SJCRH30 (cell line): ENCODE data around the gene GRB10. TPM values are rescaled to one million over a fixed set of nuclear protein-coding genes. Genes with fewer than 3 reads are reported as not detected.
"Not testable (repeated sequence)": the region's sequence is repeated elsewhere in the genome, so short reads cannot be mapped to it uniquely, and the experiment has no call there.

Experiments used
- DNase-seq, 2 experiments: peaks; one replicate each; pipeline ENCODE4 v3.0.0-alpha.2; 2015 to 2020
- H3K27ac ChIP-seq: fragments of 250-450 bp; sonication (Bioruptor Pico); 2 replicates; pipeline ENCODE4 v1.5.1; 2020; ENCODE audit warnings: mild to moderate bottlenecking, moderate library complexity
- H3K27me3 ChIP-seq: fragments of 250-450 bp; sonication (Bioruptor Pico); 2 replicates; pipeline ENCODE4 v1.5.1; 2020; ENCODE audit warnings: mild to moderate bottlenecking, moderate library complexity
- H3K36me3 ChIP-seq: fragments of 250-450 bp; sonication (Bioruptor Pico); 2 replicates; pipeline ENCODE4 v1.5.1; 2020; ENCODE audit warnings: mild to moderate bottlenecking, moderate library complexity
- H3K4me1 ChIP-seq: fragments of 250-450 bp; sonication (Bioruptor Pico); 2 replicates; pipeline ENCODE4 v1.5.1; 2020; ENCODE audit warnings: mild to moderate bottlenecking, moderate library complexity
- H3K4me3 ChIP-seq: fragments of 250-450 bp; sonication (Bioruptor Pico); 2 replicates; pipeline ENCODE4 v1.5.1; 2020; ENCODE audit warnings: mild to moderate bottlenecking, moderate library complexity
- H3K9me3 ChIP-seq: fragments of 250-450 bp; sonication (Bioruptor Pico); replicated peaks from 2 replicates; pipeline ENCODE4 v1.5.1; 2020; ENCODE audit warnings: mild to moderate bottlenecking, moderate library complexity
- total RNA-seq: library from RNA; depleted of rRNA; stranded (reverse); fragments of >200 nt; shearing (Covaris generic); gene quantifications from 2 replicates; pipeline ENCODE4 v1.2.3, GENCODE V29; 2014

The GRB10 gene
- total RNA-seq, 1 experiment from 2014 or later: 0.95 TPM

DNA sequence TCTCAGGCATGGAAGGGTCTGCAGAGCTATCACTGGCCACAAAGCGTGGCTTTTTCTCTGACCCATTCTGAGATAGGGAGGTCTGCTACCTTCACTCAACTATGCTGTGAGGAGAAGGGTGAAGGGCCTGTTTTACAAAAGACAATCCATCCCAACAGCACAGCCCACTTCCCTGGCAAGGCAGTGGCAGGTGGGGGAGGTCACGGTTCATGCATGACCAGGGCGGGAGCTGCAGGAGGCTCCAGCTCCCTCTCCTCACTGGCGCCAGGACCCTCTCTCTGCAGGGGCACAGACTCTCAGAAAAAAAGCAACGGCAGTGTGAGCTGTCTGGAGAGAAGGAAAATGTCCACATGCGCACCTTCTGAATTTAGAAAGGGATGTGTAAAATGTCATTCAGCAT, 28.5 kb downstream of the GRB10 start:
- no peaks in the 10 kb centered on the region for H3K4me1 ChIP-seq
- H3K9me3 ChIP-seq: 0 out of 2 replicates have a peak, but pooled peaks cover 4% of the 10 kb centered on the region
- H3K36me3 ChIP-seq: no peaks in the 10 kb centered on the region
- no peak for DNase-seq
- H3K27ac ChIP-seq: no peak overlapping the region
- H3K4me3 ChIP-seq: no peak overlapping the region
- peaks cover 5% of the 10 kb centered on the region for H3K27me3 ChIP-seq

DNA sequence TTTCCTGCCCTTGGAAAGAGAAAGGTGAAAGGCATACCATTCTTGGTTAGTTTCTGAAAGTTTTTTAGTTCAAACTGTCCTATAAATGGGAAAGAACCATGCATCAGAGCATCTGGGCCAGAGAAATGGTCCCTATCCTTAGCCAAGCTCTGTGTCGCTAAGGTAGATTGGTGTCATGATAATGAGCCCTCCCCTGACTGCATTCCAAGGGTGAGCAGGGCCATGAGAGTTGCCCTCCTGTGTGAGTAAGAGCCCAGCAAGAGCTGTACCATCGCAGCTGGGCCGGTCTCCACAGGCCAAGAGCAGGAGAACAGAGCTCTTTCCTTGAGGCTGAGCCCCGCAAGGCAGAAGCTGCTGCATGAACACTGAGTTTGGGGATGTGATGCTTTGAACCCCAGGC, 30.3 kb downstream of the GRB10 start:
- H3K4me3 ChIP-seq: no peak overlapping the region
- no peak for DNase-seq
- H3K9me3 ChIP-seq: 0 out of 2 replicates have a peak, but pooled peaks cover 4% of the 10 kb centered on the region
- no peaks in the 10 kb centered on the region for H3K4me1 ChIP-seq
- peaks cover 5% of the 10 kb centered on the region for H3K27me3 ChIP-seq
- no peaks in the 10 kb centered on the region for H3K36me3 ChIP-seq
- H3K27ac ChIP-seq: no peak overlapping the region

- no peak for DNase-seq
- Histone ChIP-seq H3K36me3 (no peaks in the 10 kb centered on the region), H3K9me3 (0 out of 2 replicates have a peak, but pooled peaks cover 4% of the 10 kb centered on the region), H3K4me3 (no peak overlapping the region), H3K27me3 (peaks cover 2% of the 10 kb centered on the region), H3K27ac (no peak overlapping the region), H3K4me1 (no peaks in the 10 kb centered on the region)
Measured at GRCh38 chr7:50751146-50751545, 31.6 kb downstream of the GRB10 start.

DNA sequence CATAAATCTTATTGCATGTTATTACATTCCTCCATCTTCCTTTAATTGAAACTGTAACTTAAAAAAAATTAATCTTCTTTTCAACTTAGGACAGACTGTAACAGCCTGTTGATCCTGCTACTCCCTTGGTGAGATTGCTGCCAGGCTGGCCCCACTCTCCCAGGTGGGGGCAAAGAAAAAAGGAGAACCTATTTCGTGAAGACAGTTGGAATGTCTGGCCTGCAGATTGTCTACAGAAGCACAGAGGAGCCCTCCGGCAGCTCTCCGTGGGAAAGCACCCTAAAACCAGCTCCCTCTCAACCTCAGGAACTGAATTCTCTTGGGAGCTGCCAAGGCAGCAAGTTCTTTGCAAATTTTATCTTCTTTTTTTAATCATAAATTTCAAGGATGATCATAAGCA, 32.8 kb downstream of the GRB10 start:
- no peak for DNase-seq
- Histone ChIP-seq H3K27ac (no peak overlapping the region), H3K4me1 (no peaks in the 10 kb centered on the region), H3K36me3 (no peaks in the 10 kb centered on the region), H3K27me3 (no peaks in the 10 kb centered on the region; the same call in 1 of the 2 replicates), H3K4me3 (no peak overlapping the region), H3K9me3 (0 out of 2 replicates have a peak, but pooled peaks cover 4% of the 10 kb centered on the region)

GRCh38 chr7:50748472-50748871, 34.2 kb downstream of the GRB10 start:
- Histone ChIP-seq H3K9me3 (0 out of 2 replicates have a peak, but pooled peaks cover 4% of the 10 kb centered on the region), H3K36me3 (no peaks in the 10 kb centered on the region), H3K27me3 (no peaks in the 10 kb centered on the region; the same call in 1 of the 2 replicates), H3K27ac (no peak overlapping the region), H3K4me1 (no peaks in the 10 kb centered on the region), H3K4me3 (no peak overlapping the region)
- no peak for DNase-seq

DNA sequence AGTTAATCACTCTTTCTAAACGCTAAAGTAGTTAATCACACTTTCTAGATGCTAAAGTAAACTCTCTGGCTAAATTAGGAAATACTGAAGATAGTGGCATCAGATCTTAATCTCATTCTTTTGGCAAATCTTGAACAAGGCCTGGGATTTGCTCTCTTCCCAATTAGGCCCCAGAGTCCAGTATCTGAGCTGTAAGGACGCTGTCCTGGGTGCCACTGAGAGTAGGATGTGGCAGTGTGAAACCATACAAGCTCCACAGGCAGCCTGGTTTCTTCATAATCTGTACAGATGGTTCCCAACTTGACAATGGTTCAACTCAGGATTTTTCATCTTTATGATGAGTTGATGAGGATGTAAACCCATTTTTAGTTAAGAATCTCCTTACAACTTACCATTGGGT, 36.9 kb downstream of the GRB10 start:
- Histone ChIP-seq H3K27me3 (no peaks in the 10 kb centered on the region), H3K4me3 (no peak overlapping the region), H3K36me3 (no peaks in the 10 kb centered on the region), H3K27ac (no peak overlapping the region), H3K4me1 (no peaks in the 10 kb centered on the region), H3K9me3 (0 out of 2 replicates have a peak, but pooled peaks cover 4% of the 10 kb centered on the region)
- DNase-seq: no peak

DNA sequence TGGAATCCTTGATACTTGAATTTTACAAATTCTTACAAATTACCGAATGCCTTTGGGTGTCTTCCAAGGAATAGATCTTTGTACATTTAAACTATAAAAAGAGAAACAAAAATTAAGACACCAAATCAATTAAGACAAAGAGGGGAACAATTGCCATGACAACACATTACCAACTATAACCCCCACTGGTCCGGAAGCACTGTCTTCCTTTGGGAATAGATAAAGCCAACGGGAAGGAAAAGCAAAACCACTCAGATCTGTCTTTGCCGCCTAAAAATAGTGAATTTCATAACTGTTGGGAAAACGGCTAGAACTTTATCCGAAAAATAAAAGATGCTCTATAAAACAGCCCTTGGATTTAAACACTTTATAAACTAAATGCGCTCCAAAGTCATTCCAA, 37.4 kb downstream of the GRB10 start:
- Histone ChIP-seq H3K4me3 (no peak overlapping the region), H3K4me1 (no peaks in the 10 kb centered on the region), H3K27ac (no peak overlapping the region), H3K9me3 (0 out of 2 replicates have a peak, but pooled peaks cover 4% of the 10 kb centered on the region), H3K27me3 (no peaks in the 10 kb centered on the region), H3K36me3 (no peaks in the 10 kb centered on the region)
- no peak for DNase-seq

GRCh38 chr7:50743893-50744292, 38.8 kb downstream of the GRB10 start:
- no peak for DNase-seq
- no peaks in the 10 kb centered on the region for H3K9me3 ChIP-seq
- H3K36me3 ChIP-seq: no peaks in the 10 kb centered on the region
- no peaks in the 10 kb centered on the region for H3K27me3 ChIP-seq
- no peak overlapping the region for H3K4me3 ChIP-seq
- no peaks in the 10 kb centered on the region for H3K4me1 ChIP-seq
- no peak overlapping the region for H3K27ac ChIP-seq

DNA sequence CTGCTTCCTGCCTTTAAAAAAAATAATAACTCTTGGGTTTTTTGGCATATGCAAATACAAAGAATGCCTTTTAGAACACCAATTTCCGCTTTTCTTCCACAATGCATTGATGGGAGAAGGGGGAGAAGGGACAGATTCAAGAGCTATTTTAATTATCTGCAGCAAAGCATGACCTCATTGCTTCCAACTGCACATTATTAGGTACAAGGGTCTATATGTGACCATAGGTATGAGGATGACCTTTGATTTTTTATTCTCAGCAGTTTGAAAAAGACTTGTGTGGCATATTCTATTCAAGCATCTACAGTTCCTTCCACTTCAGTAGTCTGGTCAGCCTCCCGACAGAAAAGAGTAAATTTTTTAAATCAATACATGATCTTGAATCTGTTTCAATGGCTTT, 39.7 kb downstream of the GRB10 start:
- DNase-seq: no peak
- Histone ChIP-seq H3K4me3 (no peak overlapping the region), H3K36me3 (no peaks in the 10 kb centered on the region), H3K27ac (no peak overlapping the region), H3K27me3 (no peaks in the 10 kb centered on the region), H3K4me1 (no peaks in the 10 kb centered on the region), H3K9me3 (no peaks in the 10 kb centered on the region)

DNA sequence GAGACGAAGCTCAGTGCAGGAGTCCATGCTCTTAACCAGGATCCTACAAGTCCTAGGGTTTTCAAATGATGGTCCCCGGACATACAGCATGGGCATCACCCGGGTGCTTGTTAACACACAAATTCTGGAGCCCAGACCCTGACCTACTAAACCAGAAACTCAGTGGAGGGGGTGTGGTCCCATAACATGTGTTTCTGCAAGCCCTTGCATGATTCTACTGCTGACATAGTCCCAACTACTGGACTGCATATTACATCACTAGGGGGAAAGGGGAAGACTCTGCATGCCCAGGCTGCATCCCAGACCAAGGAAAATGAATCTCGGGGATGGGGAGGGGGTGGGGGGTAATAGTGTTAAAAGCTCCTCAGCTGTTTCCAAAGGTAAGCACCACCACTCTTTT, 40.3 kb downstream of the GRB10 start:
- no peaks in the 10 kb centered on the region for H3K36me3 ChIP-seq
- no peaks in the 10 kb centered on the region for H3K9me3 ChIP-seq
- no peak overlapping the region for H3K27ac ChIP-seq
- DNase-seq: no peak
- no peaks in the 10 kb centered on the region for H3K4me1 ChIP-seq
- H3K27me3 ChIP-seq: no peaks in the 10 kb centered on the region
- H3K4me3 ChIP-seq: no peak overlapping the region

GRCh38 chr7:50739744-50740435, 42.8 kb downstream of the GRB10 start:
- Histone ChIP-seq H3K4me3 (no peak overlapping the region), H3K9me3 (no peaks in the 10 kb centered on the region), H3K4me1 (no peaks in the 10 kb centered on the region), H3K27ac (no peak overlapping the region), H3K27me3 (no peaks in the 10 kb centered on the region), H3K36me3 (no peaks in the 10 kb centered on the region)
- DNase-seq: no peak

DNA sequence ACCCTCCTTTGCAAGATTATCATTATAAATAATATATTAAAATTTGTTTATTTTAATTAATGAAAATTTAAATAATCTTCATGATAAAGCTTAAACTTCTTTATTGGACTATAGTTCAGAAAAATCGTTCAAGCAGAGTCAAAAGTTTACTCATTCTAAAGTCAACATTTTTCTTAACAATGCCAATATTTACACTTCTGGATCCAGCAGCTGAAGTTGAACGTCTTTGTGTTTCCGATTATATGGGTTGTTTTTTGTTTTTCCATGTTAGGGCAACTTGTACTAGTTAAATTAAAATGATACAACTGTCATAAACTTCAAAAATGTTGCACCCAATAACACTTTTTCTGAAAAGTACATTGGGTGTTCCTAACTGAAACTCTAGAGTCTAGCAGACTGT, 43.8 kb downstream of the GRB10 start:
- Histone ChIP-seq H3K36me3 (no peaks in the 10 kb centered on the region), H3K9me3 (no peaks in the 10 kb centered on the region), H3K27me3 (no peaks in the 10 kb centered on the region), H3K4me3 (no peak overlapping the region), H3K4me1 (no peaks in the 10 kb centered on the region), H3K27ac (no peak overlapping the region)
- no peak for DNase-seq

- H3K27me3 ChIP-seq, H3K36me3 ChIP-seq, DNase-seq, H3K9me3 ChIP-seq, H3K27ac ChIP-seq, H3K4me1 ChIP-seq, H3K4me3 ChIP-seq: not testable (repeated sequence)
Measured at GRCh38 chr7:50735836-50736235, 46.9 kb downstream of the GRB10 start.

DNA sequence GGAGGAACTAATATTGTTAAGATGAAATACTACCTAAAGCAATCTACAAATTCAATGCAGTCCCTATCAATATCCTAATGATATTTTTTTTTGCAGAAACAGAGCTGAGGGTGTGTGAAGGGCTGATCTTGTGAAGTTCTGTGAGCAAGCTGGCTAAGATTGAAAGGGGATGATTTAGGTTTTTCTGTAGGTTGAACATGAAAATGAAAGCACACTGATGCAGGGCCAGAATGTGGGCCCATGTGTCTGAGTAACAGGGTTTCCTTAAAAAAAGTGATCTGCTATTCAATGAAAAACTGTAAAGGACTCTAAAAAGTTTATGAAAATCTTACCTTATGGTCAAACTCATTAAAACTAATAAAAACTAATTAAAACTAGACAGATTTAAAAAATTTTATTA, 47.4 kb downstream of the GRB10 start:
- no peak overlapping the region for H3K4me3 ChIP-seq
- DNase-seq: no peak
- no peaks in the 10 kb centered on the region for H3K36me3 ChIP-seq
- no peak overlapping the region for H3K27ac ChIP-seq
- H3K27me3 ChIP-seq: no peaks in the 10 kb centered on the region
- no peaks in the 10 kb centered on the region for H3K4me1 ChIP-seq
- no peaks in the 10 kb centered on the region for H3K9me3 ChIP-seq

- Histone ChIP-seq H3K9me3 (no peaks in the 10 kb centered on the region), H3K4me1 (no peaks in the 10 kb centered on the region), H3K27ac (no peak overlapping the region), H3K4me3 (no peak overlapping the region), H3K36me3 (no peaks in the 10 kb centered on the region), H3K27me3 (no peaks in the 10 kb centered on the region)
- DNase-seq: no peak
Measured at GRCh38 chr7:50734246-50734645, 48.5 kb downstream of the GRB10 start.

- H3K27me3 ChIP-seq: no peaks in the 10 kb centered on the region
- H3K4me1 ChIP-seq: no peaks in the 10 kb centered on the region
- no peak for DNase-seq
- H3K9me3 ChIP-seq: no peaks in the 10 kb centered on the region
- H3K4me3 ChIP-seq: no peak overlapping the region
- no peaks in the 10 kb centered on the region for H3K36me3 ChIP-seq
- no peak overlapping the region for H3K27ac ChIP-seq
Measured at GRCh38 chr7:50733552-50733951, 49.1 kb downstream of the GRB10 start.
